ENCODE data around the gene TBC1D2.
A peak's percentile ranks its signal among the peaks of the same experiment; 100 is the strongest.
"Not testable (repeated sequence)": the region's sequence is repeated elsewhere in the genome, so short reads cannot be mapped to it uniquely, and the experiment has no call there.

The TBC1D2 gene

DNA sequence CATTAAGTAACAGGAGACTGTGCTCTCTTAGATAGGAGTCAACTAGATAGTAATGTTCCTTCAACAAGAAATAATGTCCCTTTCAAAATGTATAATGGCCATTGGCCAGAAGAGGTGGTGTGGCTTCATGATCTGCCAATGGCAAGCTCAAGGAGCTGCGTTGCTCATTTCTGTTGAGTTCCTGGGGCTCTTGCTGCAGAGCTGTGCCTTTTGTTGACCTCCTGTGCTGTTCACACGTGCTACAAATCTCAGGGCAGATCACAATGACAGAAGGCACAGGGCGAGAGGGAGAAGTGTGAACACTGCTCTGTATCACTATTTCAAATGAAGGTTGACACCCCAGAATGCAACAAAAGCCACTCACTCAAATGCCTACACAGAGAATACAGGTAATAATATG is 16.0 kb upstream of the TBC1D2 start:
- DNase-seq, result no peak

DNA sequence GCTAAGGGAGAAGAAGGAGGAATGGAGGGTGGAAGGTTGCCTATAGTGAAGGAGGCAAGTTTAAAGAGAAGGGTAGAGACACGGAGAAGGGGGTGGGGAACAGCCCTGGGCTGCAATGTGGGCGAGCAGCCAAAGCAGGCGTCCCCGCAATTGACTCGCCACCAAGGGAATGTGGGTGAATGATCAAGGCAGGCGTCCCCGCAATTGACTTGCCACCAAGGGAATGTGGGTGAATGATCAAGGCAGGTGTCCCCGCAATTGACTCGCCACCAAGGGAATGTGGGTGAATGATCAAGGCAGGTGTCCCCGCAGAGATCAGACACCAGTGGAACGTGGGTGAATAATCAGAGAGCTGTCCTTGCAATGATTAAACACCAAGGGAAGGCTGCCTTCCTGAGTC is 14.8 kb upstream of the TBC1D2 start:
- DNase-seq, result not testable (repeated sequence)

DNA sequence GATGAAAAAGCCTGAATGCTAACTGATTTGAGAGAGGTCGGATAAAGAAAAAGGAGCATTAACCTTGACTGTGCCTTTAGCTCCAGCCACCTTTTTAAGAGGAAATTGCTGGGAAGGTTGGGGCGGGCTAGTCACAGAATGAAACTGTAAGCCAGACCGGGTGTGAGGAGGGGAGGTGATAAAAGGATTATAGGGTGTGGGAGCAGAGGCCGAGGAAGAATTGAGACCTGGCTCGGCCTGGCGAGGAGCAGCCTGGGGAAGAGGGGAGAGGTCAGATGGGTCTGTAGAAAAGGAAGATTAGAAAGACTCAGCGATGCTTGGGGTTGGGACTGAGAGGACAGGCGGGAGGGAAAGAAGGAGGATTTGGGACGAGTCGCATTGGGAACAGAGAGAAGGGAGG is 14.2 kb upstream of the TBC1D2 start:
- not testable (repeated sequence) for DNase-seq

DNA sequence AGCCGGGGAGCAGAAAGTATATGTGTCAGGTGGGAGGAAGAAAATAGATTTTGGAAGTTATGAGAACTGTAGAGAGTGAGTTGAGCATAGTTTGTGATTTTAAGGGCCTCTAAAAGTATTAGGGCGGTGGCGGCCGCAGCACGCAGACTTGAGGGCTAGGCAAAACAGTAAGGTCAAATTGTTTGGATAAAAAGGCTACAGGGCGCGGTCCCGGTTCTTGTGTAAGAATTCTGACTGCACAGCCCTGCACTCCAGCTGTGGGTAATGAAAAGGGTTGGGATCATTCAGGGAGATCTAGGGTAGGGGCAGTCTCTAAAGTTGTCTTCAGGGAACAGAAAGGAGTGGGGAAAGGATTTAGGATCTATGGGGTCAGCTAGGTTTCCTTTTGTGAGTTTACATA is 12.1 kb upstream of the TBC1D2 start:
- not testable (repeated sequence) for DNase-seq

DNA sequence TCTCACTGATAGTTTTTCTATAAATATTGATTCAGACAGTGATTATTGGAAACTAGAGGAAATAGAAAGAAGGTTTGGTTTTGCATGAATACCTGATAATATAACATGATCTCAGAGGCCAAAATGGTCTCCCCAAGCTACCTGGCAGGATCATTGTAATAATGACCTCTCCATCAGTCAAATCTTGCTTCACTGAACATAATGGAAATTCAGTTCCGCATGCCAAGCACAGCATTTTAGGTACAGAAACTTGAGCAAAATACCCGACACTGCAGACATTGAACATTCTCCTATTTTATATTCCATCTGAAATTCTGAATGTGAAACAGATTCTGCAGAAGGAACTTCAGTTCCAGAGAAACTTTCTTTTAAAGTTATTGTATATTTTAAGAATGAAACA is 9.1 kb upstream of the TBC1D2 start:
- no peak for DNase-seq

DNA sequence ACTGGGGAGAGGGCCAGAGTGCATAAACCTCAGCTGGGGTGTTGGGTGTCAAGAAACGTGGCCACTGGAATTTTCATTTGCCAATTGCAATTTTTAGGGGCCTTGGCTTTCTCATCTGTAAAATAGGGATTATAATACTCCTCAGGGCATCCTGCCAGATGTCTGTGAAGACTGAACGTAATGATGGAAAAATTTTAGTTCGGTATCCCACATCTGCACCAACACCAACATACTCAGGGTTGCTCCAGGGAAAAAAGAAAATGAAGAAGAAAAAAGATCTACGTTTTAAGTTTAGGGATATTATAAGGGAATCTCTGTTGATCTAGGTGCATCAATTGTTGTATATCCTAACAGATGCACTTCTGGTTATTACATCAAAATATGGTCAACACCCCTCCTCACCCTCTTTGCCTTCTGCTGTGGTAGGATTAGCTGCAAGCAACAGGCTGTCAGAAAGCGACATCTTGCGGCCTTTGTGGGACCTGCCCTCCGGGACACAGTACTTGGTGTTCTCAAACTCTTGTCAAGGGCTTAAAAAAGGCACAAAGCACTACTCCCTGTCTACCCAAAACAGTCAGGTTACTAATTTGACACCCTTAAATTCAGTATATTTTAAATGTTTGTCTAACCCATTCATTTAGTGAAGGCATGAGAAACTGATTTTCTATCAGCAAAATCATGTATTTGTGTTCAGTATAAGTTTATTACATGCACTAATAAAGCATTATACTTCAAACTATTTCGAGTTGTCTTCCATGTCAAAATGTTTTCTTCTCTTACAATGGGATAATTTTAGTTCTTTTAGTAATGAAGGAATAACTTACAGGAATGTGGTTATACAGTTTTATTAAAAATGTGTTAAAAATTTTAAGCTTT is 8.3 kb upstream of the TBC1D2 start:
- peak; percentile 80 for DNase-seq

DNA sequence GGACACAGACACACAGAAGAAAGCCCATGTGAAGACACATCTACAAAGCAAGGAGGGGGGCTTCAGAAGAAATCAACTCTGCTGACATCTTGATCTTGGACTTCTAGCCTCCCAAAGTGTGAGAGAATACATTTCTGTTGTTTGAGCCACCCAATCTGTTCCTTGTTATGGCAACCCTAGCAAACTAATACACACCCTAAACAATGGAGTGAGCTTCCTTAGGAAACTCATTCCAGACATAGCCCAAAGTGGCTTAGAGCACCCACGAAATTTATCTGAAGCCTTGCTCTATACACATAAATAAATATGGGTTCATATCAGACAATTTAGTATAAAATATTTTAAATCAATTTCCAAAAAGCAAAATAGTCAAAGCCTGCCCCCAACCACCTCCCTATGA is 7.6 kb upstream of the TBC1D2 start:
- DNase-seq, result no peak

DNA sequence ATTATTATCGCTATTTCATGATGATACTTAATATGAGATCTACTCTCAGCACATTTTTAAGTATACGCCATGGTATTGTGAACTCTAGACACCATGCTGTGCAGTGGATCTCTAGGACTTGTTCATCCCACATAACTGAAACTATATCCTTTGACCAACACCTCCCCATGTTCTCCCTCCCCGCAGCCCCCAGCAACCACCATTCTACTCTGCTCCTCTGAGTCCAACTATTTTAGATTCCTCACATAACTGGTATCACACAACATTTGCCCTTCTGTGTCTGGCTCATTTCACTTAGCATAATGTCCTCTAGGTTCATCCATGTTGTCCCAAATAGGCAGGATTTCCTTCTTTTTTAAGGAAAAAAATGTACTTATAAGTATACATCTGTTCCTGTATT is 6.6 kb upstream of the TBC1D2 start:
- no peak for DNase-seq

DNA sequence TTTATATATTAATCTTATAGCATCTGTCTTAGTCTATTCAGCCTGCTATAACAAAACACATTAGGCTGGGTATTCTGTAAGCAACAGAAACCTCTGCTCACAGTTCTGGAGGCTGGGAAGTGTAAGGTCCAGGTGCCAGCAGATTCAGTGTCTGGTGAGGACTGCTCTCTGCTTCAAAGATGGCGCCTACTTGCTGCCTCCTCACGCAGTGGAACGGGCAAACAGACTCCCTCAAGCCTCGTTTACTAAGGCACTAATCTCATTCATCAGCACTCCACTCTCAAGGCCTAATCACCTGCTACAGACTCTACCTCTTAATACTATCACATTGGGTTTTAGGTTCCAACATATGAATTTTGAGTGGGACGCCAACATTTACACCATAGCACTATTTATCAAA is 5.2 kb upstream of the TBC1D2 start:
- DNase-seq, result no peak

DNA sequence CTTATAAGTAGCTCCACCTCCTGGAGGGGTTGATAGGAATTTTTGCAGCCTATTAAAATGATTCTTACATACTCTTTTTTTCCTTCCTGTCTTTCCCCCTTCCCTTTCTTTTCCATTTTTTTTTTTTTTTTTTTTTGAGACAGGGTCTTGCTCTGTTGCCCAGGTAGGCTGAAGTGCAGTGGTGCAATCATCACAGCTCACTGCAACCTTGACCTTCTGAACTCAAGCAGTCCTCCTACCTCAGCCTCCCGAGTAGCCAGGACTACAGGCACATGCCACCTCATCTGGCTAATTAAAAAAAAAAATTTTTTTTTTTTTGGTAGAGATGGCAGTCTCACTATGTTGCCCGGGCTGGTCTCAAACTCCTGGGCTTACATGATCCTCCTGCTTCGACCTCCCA is 4.3 kb upstream of the TBC1D2 start:
- no peak for DNase-seq

DNA sequence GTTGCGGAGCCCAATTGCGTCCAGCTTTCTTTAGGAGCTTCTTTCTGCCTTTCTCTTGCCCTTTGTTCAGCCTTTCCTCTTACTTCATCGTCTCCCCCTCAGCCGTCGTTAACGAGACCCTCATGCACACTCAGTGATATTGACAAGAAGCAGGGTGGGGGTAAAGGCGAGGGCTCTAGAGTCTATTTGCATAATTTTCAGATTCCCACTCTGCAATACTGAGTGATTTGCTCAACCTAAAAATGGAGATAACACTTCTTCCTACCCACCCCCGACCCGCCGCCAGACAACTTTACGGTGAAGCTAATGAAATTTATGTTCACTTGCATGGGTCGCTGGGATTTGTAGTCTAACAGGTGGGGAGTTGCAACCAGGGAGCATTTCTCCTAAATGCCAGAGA is 1.3 kb upstream of the TBC1D2 start:
- DNase-seq, result peak; percentile 42

DNA sequence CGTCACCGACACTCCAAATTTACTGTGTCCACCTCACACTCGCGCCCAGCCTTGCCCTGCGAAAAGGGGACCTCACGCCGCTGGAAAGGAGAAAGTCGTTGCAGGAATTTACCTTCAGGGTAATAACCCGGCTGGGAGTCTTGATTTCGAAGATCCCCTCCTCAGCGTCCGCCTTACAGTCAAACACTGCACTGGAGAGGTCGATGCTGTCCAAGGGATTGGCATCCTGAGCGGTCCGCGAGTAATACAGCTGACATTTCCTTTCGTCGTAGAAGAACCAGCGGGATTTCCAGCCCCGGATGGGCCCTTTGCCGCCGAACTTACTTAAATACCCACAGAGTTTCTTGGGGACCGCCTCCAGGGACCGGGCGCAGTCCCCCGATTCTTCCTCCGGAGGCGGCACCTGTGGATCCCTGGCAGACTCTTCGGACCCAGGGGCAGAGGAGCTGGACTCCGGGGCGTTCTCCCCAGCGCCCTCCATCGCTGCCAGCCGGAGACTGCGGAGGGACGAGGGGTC is 330 bp downstream of the TBC1D2 start:
- DNase-seq, result no peak

DNA sequence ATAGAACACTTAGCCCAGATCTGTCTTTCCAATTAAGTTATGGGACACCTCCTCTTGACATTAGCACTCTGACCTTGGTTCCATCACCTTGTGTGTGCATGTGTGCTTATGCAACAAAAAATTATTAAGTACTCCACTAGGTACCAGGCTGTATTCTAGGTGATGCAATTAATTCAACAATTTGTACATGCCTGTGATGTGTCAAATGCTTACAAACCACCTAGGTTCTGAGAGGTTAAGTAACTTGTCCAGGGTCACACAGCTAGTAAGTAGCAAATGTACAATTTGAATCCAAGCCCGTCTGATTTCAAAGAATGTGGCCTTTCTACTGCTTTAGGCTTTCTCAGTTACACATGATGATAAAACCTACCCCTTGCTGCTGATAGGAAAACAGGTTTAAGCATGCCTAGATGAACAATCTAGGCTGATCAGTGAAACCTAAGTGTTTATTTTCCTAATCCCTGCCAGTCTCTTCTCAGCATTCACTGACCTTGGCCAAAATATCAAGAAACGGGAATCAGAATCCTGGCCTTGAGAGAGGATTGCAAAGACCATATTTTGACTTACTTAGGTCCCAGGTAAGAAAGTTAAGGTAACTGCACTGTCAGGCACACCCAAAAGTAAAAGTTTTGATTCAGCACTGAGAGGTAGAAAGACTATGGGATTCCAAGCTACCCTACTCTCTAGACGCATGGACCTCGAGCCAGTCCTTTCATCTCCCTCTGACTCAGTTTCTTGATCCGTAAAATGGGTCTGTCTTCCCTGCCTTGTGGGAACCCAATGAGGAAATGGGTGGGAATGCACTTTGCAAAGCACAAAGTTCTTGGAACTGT is 1.0 kb downstream of the TBC1D2 start:
- DNase-seq, result no peak

DNA sequence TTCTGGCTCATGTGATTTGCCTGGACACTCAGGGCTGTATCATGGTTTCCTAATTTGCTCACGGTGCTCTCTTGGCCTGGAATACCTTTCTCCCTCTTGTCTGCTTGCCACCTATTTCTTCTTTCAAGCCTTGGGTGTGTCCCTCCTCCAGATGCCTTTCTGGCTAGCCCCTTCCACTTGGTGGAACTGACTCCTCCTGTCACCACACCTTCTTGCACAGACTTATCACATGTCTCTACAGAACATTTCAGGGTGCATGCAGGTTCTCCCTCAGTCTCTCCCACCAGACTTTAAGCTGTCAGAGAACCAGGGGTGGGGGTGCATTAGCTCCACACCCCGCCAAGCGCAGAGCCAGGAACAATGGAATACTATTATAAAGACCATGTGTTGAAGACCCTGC is 1.9 kb downstream of the TBC1D2 start:
- no peak for DNase-seq

DNA sequence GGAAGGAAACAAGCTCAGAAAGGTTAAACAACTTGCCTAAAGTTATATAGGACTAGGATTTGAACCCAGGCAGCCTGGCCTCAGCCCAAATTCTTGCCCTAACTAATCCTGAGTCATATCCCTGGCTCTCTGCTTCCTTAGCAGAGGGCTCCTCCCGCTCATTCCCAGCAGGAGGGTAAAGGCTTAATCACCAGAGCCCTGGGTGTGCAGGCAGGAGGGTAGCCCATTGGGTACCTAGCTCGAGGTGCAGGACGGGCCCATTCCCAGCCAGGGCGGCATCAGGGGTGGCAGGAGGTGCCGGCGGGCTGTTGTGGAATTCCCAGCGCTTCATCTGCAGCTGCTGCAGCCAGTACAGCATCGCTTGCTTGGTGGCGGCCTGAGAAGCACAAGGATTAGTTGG is 3.9 kb downstream of the TBC1D2 start:
- no peak for DNase-seq

DNA sequence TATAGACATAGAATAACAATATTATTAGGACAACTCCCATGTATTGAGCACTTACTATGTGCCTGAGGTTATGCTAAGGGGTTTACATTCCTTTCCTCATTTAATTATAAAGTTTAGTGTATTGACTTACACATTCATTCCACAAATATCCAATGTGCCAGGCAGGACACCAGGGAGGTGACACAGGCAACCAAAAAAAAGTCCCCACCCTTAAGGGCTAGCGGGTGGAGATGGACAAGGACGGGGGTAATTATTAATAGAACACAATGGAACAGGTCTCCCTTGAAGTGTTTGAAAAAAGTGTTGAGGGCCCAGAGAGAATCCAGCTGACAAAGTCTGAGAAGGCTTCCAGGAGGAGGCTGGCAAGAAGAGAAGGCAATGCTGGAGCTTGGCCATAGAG is 5.7 kb downstream of the TBC1D2 start:
- no peak for DNase-seq

DNA sequence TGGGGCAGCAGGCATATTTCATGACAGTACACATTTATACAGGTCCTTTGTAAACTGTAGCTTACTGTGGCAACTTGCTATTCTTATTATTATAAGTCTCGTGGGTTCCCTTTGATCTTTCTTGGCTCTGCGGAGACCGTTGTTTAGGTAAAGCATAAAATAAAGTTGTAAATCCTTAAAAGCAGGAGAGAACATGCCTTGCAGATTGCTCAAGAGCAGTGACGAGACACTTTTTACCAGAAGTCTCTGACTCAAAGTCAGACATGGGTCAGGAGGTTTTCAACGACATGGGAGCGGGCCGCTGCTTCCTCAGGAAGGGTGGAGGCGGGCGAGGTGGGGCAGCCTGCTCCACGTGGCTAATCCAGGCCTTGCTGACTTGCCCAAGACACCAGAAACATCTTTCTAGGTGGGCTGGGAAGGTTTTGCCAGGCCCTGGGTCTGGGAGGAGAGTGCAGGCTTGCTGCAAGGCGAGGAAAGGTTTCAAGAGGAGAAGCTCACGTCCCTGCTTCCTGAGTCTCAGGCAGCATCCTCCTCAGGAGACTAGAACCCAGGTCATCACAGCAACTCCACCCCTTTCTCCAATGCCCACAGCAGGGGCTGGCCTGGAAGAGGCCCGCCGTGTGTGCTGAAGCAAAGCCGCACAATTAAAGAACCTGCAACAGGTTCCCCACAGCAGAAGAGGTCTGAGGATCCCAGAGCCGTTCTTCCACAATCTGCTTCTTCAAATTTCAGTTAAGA is 6.5 kb downstream of the TBC1D2 start:
- DNase-seq, result no peak

DNA sequence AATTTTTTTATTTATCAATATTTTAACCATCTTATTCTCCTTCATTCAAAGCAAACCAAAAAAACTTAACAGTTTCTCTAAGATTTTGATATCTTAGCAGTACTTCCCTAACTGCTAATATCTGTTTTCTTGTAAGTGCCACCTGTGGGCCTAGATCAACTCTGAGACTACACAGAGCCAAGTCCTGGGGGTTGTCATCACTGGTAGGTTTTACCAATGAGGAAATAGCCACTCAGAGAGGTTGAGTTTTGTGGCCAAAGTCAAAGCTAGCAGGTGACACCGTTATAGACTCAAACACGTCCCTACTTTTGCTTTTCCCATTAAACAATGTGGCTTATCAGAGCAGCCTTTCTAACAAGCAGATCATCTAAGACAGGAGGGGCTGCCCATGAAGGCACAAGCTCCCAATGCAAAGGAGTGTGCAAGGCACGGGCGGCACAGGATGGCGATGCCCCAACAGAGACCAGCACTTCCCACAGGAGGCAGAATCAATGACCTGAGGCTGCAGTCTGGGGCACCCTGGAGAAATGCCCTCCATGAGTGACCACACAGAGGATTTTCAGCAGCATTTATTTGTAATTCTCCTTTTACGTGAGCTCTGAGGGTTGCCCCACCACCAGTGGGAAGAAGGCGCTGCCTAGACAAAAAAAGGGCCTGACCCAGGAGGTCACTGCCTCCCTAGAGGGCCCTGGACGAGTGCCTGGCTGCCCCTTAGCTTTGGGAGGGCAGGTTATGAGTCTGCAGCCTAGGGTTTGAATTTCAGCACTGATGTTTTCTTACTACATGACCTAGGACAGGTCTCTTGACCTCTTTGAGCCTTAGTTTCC is 7.4 kb downstream of the TBC1D2 start:
- no peak for DNase-seq

DNA sequence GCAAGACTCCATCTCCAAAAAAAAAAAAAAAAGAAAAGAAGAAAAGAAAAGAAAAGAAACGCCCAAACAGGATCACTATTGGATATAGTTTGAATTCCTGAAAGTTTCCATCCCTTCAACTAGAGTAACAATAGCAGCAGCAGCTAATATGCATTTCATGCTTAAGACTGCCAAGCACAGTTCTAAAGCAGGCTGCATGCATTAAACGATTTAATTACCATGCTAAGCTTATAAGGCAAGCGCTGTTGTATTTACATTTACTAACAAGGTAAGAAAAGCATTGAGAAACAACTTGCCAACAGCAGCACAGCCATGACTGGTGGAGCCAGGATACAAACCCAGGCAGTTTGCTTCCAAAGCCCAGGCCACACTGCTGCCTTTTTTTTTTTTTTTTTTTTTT is 13.0 kb downstream of the TBC1D2 start:
- no peak for DNase-seq

DNA sequence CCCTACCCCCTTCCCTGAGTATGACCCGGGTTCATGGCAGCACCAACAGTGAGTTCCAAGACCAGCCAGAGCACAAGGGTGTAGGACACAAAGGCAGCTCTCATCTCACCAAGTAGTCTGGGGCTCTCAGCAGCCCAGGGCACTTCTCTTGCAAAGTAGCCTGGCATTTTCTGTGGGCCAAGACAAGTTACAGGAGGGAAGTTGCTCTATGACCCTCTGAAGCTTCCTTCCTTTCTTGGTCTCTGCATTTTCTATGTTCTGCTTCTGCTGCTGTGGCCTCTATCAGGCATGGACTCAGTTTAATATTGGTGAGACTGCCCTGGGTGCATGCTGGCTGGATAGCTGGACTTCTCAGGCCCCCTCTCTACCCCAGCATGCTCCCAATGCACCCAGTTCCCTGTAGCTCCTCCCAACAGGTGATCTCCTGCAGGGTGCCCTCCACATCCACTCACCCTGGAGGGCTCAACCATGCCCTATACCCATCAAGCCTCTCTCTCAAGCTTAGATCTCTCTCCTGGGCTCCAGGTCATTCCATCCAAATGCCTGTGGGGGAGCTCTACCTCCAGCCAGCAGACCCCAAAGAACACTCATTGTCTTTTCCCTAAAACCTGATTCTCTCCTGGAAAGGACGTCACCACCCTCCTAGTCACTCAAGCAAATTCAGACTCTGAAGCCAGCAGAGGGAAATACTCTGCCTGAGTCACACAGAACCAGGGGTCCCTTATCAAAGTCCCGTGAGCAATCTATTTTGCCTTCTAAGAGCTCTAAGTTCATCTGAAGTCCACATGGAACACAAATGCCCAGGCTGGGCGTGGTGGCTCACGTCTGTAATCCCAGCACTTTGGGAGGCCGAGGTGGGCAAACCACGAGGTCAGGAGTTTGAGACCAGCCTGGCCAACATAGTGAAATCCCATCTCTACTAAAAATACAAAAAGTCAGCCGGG is 13.8 kb downstream of the TBC1D2 start:
- no peak for DNase-seq

DNA sequence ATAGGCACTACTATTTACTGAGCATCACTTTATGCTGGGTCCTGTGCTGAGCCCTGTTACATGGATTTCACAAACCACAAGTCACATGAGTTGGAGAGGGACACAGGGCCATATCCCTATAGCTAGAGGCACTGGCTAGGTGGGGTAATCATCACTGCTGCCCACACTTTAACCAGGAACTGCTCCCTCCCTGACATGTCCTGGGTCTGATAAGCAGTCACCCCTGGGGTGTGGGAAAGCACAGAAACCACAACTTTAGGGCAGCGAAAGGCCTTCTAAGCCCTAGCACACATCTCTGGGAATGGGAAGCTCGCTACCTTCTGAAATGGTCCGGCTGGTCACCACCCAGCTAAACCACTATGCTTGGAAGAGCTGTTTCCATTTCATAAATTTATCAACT is 15.0 kb downstream of the TBC1D2 start:
- no peak for DNase-seq
